GM21737 (cell line): ENCODE results near the gene LNX1.

ENCODE experiments used
- ATAC-seq: cut with Tn5 transposase; IDR thresholded peaks from one replicate; pipeline ENCODE4 v1.9.1; 2021; ENCODE audit warnings: mild to moderate bottlenecking, moderate library complexity; ENCODE audit not compliant: unreplicated experiment

LNX1 gene

GRCh38 chr4:53501561-53501960 is 89.7 kb downstream of the LNX1 start:
- no peak for ATAC-seq

GRCh38 chr4:53500546-53500945 is 90.7 kb downstream of the LNX1 start:
- no peak for ATAC-seq

- no peak for ATAC-seq
These were observed 91.5 kb downstream of the LNX1 start for GRCh38 chr4:53499791-53500190.

- no peak for ATAC-seq
These were observed 92.6 kb downstream of the LNX1 start for GRCh38 chr4:53498706-53499105.

GRCh38 chr4:53497487-53498244 is 93.6 kb downstream of the LNX1 start:
- ATAC-seq = no peak

GRCh38 chr4:53494851-53495250 is 96.4 kb downstream of the LNX1 start:
- ATAC-seq = no peak

GRCh38 chr4:53490965-53491622 is 100.2 kb downstream of the LNX1 start:
- ATAC-seq = no peak

GRCh38 chr4:53490161-53490956 is 100.9 kb downstream of the LNX1 start:
- ATAC-seq = no peak

- no peak for ATAC-seq
These were observed 101.9 kb downstream of the LNX1 start for GRCh38 chr4:53489279-53489889.

- ATAC-seq = no peak
These were observed 103.5 kb downstream of the LNX1 start for GRCh38 chr4:53487766-53488165.

- no peak for ATAC-seq
These were observed 105.6 kb downstream of the LNX1 start for GRCh38 chr4:53485658-53486040.

- ATAC-seq = no peak
These were observed 106.2 kb downstream of the LNX1 start for GRCh38 chr4:53484911-53485657.

- no peak for ATAC-seq
These were observed 108.0 kb downstream of the LNX1 start for GRCh38 chr4:53483250-53483649.

- ATAC-seq = no peak
These were observed 109.7 kb downstream of the LNX1 start for GRCh38 chr4:53481586-53481985.

- ATAC-seq = no peak
These were observed 110.4 kb downstream of the LNX1 start for GRCh38 chr4:53480909-53481308.

GRCh38 chr4:53479736-53480525 is 111.4 kb downstream of the LNX1 start:
- ATAC-seq = no peak

GRCh38 chr4:53478671-53479456 is 112.4 kb downstream of the LNX1 start:
- ATAC-seq = no peak

- no peak for ATAC-seq
These were observed 113.7 kb downstream of the LNX1 start for GRCh38 chr4:53477636-53478035.

GRCh38 chr4:53477038-53477565 is 114.2 kb downstream of the LNX1 start:
- no peak for ATAC-seq
